ENCODE results near the gene BBS9. TPM values are rescaled to one million over a fixed set of nuclear protein-coding genes. Genes with fewer than 3 reads are reported as not detected.

BBS9 gene
- total and polyA plus RNA-seq, 8 donors = 2.6 to 10.8 (median 6.0) TPM

- no peaks in the 10 kb centered on the region for H3K36me3 ChIP-seq
- no peaks in the 10 kb centered on the region for H3K9me3 ChIP-seq
- no peak for TF ChIP-seq CTCF (IDR thresholded peaks at IDR 0.05)
- DNase-seq (no peak), ATAC-seq (no peak), FAIRE-seq (no peak)
- H3K27me3 ChIP-seq = no peaks in the 10 kb centered on the region
- H3K4me3 ChIP-seq = no peak overlapping the region
- WGBS, 2 donors = 53 to 63% methylated on average over 1 of the region's 1 CpG
- H3K4me1 ChIP-seq = no peaks in the 10 kb centered on the region
- H3K27ac ChIP-seq = no peak overlapping the region
- intact Hi-C loops (cut with DNase I) = no loop called here
These were observed 181.2 kb downstream of the BBS9 start for GRCh38 chr7:33310546-33310945.

GRCh38 chr7:33325754-33326484 lies 196.6 kb downstream of the BBS9 start:
- Histone ChIP-seq H3K4me3 (no peak overlapping the region), H3K9me3 (no peaks in the 10 kb centered on the region), H3K4me1 (no peaks in the 10 kb centered on the region), H3K36me3 (no peaks in the 10 kb centered on the region), H3K27ac (no peak overlapping the region), H3K27me3 (no peaks in the 10 kb centered on the region)
- 89 to 96% methylated on average over 4 of the region's 4 CpGs for WGBS, 2 donors
- TF ChIP-seq CTCF (IDR thresholded peaks at IDR 0.05) = no peak
- intact Hi-C loops (cut with DNase I) = no loop called here
- ATAC-seq (no peak), FAIRE-seq (no peak), DNase-seq (no peak)

GRCh38 chr7:33326485-33326848 lies 197.1 kb downstream of the BBS9 start:
- H3K4me3 ChIP-seq = no peak overlapping the region
- intact Hi-C loops (cut with DNase I) = no loop called here
- H3K9me3 ChIP-seq = no peaks in the 10 kb centered on the region
- H3K4me1 ChIP-seq = no peaks in the 10 kb centered on the region
- no peak for TF ChIP-seq CTCF (IDR thresholded peaks at IDR 0.05)
- H3K36me3 ChIP-seq = no peaks in the 10 kb centered on the region
- FAIRE-seq (no peak), DNase-seq (no peak), ATAC-seq (no peak)
- H3K27me3 ChIP-seq = no peaks in the 10 kb centered on the region
- WGBS, 2 donors = 91 to 93% methylated on average over 3 of the region's 3 CpGs
- no peak overlapping the region for H3K27ac ChIP-seq

- H3K27ac ChIP-seq = no peak overlapping the region
- intact Hi-C loops (cut with DNase I) = no loop called here
These were observed 198.1 kb downstream of the BBS9 start for GRCh38 chr7:33327427-33327826.

More at GRCh38 chr7:33327427-33327826, 198.1 kb downstream of the BBS9 start:
- no peaks in the 10 kb centered on the region for H3K27me3 ChIP-seq
- no peaks in the 10 kb centered on the region for H3K9me3 ChIP-seq
- no peak for DNase-seq
- TF ChIP-seq CTCF (IDR thresholded peaks at IDR 0.05) = no peak
- no peak overlapping the region for H3K4me3 ChIP-seq
- H3K4me1 ChIP-seq = no peaks in the 10 kb centered on the region
- H3K36me3 ChIP-seq = no peaks in the 10 kb centered on the region
- 75 to 81% methylated on average over 1 of the region's 1 CpG for WGBS, 2 donors
- no peak for FAIRE-seq
- ATAC-seq = no peak

All from pancreas (tissue), 10 donors.